NCI-H1694 (cell line): ENCODE data around the gene COL5A1.
A peak's percentile ranks its signal among the peaks of the same experiment; 100 is the strongest.

Experiments
- DNase-seq: peaks from one replicate; lab custom pipeline; 2025; lab: John Stamatoyannopoulos, UW

The COL5A1 gene

DNA sequence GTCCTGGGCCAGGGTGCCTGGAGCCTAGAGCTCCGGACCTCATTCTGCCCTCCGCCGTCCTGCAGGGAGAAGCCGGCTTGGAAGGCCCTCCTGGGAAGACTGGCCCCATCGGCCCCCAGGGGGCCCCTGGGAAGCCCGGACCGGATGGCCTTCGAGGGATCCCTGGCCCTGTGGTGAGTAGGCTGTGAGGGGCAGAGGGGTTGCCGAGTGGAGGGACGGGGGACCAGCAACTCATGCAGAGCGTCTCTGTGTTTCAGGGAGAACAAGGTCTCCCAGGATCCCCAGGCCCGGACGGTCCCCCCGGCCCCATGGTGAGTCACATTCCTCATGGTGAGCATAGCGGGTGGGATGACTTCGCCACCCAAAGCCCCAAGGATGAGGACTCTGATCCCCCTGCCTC, 177.0 kb downstream of the COL5A1 start:
- DNase-seq, result no peak

- DNase-seq, result no peak
Observed at GRCh38 chr9:134820901-134821300, 179.3 kb downstream of the COL5A1 start.

GRCh38 chr9:134822541-134822940, 180.9 kb downstream of the COL5A1 start:
- DNase-seq, result no peak

GRCh38 chr9:134823623-134824022, 182.0 kb downstream of the COL5A1 start:
- no peak for DNase-seq

DNA sequence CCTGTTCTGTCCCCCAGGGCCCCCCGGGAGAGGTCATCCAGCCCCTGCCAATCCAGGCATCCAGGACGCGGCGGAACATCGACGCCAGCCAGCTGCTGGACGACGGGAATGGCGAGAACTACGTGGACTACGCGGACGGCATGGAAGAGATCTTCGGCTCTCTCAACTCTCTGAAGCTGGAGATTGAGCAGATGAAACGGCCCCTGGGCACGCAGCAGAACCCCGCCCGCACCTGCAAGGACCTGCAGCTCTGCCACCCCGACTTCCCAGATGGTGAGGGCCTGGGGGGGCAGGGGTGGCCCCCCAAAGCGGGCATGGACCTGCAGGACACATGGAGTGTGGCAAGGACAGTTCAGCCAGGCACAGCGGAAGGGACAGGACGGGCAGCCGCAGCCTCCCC, 183.0 kb downstream of the COL5A1 start:
- DNase-seq, result no peak

- DNase-seq, result no peak
Observed at GRCh38 chr9:134825025-134825424, 183.4 kb downstream of the COL5A1 start.

- no peak for DNase-seq
Observed at GRCh38 chr9:134826336-134827285, 185.0 kb downstream of the COL5A1 start.

GRCh38 chr9:134827559-134827958, 186.0 kb downstream of the COL5A1 start:
- no peak for DNase-seq

DNA sequence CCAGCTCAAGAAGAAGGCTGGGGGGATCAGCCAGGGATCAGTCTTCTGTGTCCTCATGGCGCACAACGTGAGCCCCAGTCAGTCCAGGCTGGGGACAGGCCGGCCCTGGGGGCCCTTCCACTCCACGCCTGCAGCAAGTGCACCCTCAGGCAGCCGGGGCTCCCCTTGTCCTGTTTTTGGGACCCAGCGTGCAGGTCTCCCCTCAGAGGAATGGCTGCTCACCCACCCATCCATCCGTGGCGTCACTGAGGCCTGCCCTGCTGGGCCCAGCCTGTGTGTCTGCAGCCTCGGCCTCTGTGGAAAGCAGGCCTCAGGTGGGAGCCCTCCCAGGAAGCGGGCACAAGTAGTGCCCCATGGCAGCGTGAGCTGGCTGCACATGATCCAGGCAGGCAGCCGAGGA, 186.4 kb downstream of the COL5A1 start:
- no peak for DNase-seq

GRCh38 chr9:134828892-134829291, 187.3 kb downstream of the COL5A1 start:
- DNase-seq, result no peak

GRCh38 chr9:134829356-134829937, 187.8 kb downstream of the COL5A1 start:
- no peak for DNase-seq

GRCh38 chr9:134830126-134830525, 188.5 kb downstream of the COL5A1 start:
- peak; percentile 69 for DNase-seq

GRCh38 chr9:134830926-134831720, 189.5 kb downstream of the COL5A1 start:
- DNase-seq, result no peak

DNA sequence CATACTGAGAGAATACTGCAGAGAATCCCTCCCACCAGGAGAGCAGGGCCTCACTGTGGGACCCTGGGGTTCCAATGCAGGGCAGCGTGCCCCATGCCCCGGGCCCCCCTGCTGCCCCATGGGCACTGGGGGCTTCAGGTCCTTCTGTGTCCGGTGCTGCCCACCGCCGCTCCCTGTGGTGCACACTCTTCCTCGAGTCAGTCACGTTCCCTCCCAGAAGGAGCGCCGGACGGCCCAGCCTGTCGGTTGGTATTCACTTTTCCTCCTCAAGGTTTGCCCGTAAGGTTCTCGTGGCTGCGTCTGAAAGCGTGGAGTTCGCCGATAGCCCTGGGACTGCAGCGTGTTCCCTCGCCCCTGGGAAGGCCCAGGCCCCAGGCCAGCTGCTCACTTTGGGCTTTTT, 190.9 kb downstream of the COL5A1 start:
- no peak for DNase-seq

DNA sequence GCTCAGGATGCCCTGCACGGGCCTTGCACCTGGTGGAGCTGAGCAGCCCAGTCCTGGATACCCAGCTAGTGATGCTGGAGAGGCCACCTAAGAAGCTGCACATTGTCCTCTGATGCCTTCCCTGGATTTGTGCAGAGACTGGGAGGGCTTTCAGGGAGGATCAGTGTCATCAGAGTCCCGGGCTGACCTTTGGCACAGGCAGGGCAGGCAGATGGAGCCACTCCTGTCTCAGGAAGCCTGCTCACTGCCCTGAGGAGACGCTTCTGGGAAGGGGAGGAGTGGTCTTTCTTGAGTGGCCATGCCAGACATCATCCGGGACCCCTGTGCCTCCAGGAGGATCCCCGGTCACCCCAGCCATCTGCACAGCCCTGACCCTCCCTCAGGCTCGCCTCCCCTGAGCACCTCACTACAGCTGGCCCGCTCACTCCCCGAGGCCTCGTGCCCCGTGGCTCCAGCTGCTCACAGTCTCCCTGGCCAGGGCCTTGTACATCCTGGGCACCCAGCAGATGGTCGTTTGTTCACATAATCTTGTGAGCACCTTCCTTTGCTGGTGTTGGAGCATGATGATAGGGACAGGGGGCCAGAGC, 191.8 kb downstream of the COL5A1 start:
- DNase-seq, result no peak

DNA sequence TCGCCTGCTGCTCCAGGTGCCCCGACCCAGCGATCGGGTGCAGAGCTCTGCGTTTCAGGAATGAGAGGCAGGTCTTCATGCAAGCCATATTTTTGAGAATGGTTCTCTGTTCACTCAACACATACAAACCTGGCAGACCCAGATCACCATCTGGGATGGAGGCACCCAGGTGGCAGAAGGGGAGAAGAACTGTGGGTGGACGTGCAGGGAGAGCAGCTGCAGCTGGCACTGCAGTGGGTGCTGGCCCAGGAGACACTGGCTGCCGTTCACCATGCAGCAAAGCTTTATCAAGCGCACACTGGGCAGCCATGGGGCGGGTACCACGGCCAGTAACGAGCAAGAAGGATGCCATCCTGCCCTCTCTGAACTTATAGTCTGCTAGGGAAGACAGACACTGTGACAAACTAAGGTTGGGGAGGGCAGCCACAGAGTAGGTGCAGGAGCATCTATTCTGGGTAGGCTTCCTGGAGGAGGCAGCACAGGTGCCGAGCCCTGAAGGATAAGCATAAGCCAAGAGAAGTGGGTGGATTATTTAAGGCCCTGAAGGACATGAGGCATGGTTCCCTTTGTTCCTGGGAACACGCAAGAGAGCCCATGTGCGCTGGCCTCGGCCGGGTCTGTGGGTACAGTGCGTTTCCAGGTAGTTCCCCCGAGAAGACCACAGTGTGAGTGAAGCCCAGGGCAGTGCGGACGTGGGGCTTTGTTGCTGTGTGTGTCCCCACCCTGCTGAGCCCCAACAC, 192.8 kb downstream of the COL5A1 start:
- DNase-seq, result peak; percentile 64

GRCh38 chr9:134834957-134835419, 193.4 kb downstream of the COL5A1 start:
- DNase-seq, result no peak

- no peak for DNase-seq
Observed at GRCh38 chr9:134835448-134835847, 193.8 kb downstream of the COL5A1 start.

- no peak for DNase-seq
Observed at GRCh38 chr9:134835987-134836386, 194.4 kb downstream of the COL5A1 start.

GRCh38 chr9:134836406-134836970, 194.9 kb downstream of the COL5A1 start:
- no peak for DNase-seq

GRCh38 chr9:134837529-134837928, 195.9 kb downstream of the COL5A1 start:
- no peak for DNase-seq
